Measurements from ENCODE around the gene KRT8. TPM values are rescaled to one million over a fixed set of nuclear protein-coding genes. Genes with fewer than 3 reads are reported as not detected.

KRT8 gene
- total and polyA plus RNA-seq, 2 of the 13 experiments (the other 11 are each of a cell fraction or from before 2014, with no cell fraction given): 498 to 718 TPM

DNA sequence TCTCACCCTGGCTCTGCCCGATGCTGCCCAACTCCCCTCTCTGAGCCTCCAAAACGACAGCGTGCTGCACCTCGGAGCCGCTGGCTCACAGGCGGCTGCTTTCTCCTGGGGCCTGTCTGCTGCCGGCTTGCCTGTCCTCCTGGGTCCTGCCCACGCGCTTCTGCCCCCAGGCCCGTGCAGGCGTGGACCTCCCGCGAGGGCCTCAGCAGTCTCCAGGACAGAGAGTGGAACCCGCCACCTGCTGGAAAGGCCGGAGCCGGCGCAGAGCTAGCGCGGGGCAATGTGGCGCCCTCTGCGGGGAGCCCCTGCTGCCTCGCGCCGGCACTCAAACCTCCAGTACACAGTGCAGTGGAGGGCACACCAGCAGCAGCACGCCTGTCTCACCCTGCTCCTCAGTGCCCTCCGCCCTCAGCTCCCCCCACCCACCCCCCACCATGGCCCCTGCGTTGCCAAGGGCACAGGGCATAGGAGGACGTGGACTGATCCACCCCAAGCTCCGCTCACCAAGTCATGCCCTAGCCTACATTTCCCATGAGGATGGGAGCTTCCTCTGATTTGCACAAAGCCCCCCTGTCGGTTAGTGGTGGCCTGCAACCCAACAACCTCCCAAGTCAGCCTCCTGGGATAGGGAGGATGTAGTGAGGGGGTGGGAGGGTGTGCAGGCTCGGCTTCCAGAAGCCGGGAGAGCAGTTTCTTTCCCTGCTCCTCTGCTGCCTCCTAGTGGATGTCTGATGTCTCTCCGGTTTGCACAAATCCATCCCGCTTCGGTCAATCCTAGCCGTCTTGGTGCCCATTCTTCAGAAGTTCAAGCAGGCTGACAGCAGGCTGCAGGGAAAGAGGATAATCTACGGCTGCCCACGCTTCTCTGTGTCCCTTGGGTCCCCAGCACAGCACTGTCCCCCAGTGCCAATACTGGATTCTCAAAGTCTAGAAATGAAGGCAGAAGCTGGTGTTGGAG lies 25.2 kb downstream of the KRT8 start (continued):
- TF ChIP-seq ZFP1 (CRISPR knock-in tag; IDR thresholded peaks at IDR 0.05) (0 out of 2 replicates have a peak, but pooled peaks have one; percentile 23), HCFC1 (IDR thresholded peaks at IDR 0.05; ENCODE audit: low read depth, low read length) (no peak), AGO1 (IDR thresholded peaks at IDR 0.05; ENCODE audit: low read depth, low read length, poor library complexity, severe bottlenecking) (no peak), SUZ12 (IDR thresholded peaks at IDR 0.05; ENCODE audit: low read depth, low read length) (no peak), ZNF598 (CRISPR knock-in tag; IDR thresholded peaks at IDR 0.05; ENCODE audit: borderline replicate concordance) (no peak), HES4 (CRISPR knock-in tag; IDR thresholded peaks at IDR 0.05; ENCODE audit: borderline replicate concordance) (no peak), FOXM1 (CRISPR knock-in tag; IDR thresholded peaks at IDR 0.05) (no peak), ZNF709 (CRISPR knock-in tag; IDR thresholded peaks at IDR 0.05) (0 out of 2 replicates have a peak, but pooled peaks have one; percentile 7), KLF15 (CRISPR knock-in tag; IDR thresholded peaks at IDR 0.05; ENCODE audit: borderline replicate concordance) (no peak), ONECUT2 (CRISPR knock-in tag; IDR thresholded peaks at IDR 0.05) (no peak), ZNF121 (CRISPR knock-in tag; IDR thresholded peaks at IDR 0.05) (no peak; the same call in 1 of the 2 replicates)
- TF ChIP-seq, protein P1, sequence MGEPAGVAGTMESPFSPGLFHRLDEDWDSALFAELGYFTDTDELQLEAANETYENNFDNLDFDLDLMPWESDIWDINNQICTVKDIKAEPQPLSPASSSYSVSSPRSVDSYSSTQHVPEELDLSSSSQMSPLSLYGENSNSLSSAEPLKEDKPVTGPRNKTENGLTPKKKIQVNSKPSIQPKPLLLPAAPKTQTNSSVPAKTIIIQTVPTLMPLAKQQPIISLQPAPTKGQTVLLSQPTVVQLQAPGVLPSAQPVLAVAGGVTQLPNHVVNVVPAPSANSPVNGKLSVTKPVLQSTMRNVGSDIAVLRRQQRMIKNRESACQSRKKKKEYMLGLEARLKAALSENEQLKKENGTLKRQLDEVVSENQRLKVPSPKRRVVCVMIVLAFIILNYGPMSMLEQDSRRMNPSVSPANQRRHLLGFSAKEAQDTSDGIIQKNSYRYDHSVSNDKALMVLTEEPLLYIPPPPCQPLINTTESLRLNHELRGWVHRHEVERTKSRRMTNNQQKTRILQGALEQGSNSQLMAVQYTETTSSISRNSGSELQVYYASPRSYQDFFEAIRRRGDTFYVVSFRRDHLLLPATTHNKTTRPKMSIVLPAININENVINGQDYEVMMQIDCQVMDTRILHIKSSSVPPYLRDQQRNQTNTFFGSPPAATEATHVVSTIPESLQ (CRISPR knock-in tag; conservative IDR thresholded peaks at IDR 0.05): no peak
- TF ChIP-seq, protein P2, sequence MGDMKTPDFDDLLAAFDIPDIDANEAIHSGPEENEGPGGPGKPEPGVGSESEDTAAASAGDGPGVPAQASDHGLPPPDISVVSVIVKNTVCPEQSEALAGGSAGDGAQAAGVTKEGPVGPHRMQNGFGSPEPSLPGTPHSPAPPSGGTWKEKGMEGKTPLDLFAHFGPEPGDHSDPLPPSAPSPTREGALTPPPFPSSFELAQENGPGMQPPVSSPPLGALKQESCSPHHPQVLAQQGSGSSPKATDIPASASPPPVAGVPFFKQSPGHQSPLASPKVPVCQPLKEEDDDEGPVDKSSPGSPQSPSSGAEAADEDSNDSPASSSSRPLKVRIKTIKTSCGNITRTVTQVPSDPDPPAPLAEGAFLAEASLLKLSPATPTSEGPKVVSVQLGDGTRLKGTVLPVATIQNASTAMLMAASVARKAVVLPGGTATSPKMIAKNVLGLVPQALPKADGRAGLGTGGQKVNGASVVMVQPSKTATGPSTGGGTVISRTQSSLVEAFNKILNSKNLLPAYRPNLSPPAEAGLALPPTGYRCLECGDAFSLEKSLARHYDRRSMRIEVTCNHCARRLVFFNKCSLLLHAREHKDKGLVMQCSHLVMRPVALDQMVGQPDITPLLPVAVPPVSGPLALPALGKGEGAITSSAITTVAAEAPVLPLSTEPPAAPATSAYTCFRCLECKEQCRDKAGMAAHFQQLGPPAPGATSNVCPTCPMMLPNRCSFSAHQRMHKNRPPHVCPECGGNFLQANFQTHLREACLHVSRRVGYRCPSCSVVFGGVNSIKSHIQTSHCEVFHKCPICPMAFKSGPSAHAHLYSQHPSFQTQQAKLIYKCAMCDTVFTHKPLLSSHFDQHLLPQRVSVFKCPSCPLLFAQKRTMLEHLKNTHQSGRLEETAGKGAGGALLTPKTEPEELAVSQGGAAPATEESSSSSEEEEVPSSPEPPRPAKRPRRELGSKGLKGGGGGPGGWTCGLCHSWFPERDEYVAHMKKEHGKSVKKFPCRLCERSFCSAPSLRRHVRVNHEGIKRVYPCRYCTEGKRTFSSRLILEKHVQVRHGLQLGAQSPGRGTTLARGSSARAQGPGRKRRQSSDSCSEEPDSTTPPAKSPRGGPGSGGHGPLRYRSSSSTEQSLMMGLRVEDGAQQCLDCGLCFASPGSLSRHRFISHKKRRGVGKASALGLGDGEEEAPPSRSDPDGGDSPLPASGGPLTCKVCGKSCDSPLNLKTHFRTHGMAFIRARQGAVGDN (CRISPR knock-in tag; IDR thresholded peaks at IDR 0.05): peak; percentile 89
- TF ChIP-seq, protein P3, sequence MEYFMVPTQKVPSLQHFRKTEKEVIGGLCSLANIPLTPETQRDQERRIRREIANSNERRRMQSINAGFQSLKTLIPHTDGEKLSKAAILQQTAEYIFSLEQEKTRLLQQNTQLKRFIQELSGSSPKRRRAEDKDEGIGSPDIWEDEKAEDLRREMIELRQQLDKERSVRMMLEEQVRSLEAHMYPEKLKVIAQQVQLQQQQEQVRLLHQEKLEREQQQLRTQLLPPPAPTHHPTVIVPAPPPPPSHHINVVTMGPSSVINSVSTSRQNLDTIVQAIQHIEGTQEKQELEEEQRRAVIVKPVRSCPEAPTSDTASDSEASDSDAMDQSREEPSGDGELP (IDR thresholded peaks at IDR 0.05; ENCODE audit: borderline replicate concordance, low read depth): no peak
- TF ChIP-seq, protein P4, sequence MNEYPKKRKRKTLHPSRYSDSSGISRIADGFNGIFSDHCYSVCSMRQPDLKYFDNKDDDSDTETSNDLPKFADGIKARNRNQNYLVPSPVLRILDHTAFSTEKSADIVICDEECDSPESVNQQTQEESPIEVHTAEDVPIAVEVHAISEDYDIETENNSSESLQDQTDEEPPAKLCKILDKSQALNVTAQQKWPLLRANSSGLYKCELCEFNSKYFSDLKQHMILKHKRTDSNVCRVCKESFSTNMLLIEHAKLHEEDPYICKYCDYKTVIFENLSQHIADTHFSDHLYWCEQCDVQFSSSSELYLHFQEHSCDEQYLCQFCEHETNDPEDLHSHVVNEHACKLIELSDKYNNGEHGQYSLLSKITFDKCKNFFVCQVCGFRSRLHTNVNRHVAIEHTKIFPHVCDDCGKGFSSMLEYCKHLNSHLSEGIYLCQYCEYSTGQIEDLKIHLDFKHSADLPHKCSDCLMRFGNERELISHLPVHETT (CRISPR knock-in tag; conservative IDR thresholded peaks at IDR 0.05): no peak
- TF ChIP-seq, protein P5, sequence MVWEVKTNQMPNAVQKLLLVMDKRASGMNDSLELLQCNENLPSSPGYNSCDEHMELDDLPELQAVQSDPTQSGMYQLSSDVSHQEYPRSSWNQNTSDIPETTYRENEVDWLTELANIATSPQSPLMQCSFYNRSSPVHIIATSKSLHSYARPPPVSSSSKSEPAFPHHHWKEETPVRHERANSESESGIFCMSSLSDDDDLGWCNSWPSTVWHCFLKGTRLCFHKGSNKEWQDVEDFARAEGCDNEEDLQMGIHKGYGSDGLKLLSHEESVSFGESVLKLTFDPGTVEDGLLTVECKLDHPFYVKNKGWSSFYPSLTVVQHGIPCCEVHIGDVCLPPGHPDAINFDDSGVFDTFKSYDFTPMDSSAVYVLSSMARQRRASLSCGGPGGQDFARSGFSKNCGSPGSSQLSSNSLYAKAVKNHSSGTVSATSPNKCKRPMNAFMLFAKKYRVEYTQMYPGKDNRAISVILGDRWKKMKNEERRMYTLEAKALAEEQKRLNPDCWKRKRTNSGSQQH (CRISPR knock-in tag; IDR thresholded peaks at IDR 0.05; ENCODE audit: low read depth): no peak
- TF ChIP-seq, protein P6, sequence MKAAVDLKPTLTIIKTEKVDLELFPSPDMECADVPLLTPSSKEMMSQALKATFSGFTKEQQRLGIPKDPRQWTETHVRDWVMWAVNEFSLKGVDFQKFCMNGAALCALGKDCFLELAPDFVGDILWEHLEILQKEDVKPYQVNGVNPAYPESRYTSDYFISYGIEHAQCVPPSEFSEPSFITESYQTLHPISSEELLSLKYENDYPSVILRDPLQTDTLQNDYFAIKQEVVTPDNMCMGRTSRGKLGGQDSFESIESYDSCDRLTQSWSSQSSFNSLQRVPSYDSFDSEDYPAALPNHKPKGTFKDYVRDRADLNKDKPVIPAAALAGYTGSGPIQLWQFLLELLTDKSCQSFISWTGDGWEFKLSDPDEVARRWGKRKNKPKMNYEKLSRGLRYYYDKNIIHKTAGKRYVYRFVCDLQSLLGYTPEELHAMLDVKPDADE (CRISPR knock-in tag; IDR thresholded peaks at IDR 0.05): no peak
